ENCODE measurements around the gene ACACB.

ACACB gene

GRCh38 chr12:109221277-109221931 is 105.0 kb downstream of the ACACB start:
- DNase-seq: no peak

- DNase-seq: no peak
Observed at GRCh38 chr12:109222062-109222461, 105.7 kb downstream of the ACACB start.

DNA sequence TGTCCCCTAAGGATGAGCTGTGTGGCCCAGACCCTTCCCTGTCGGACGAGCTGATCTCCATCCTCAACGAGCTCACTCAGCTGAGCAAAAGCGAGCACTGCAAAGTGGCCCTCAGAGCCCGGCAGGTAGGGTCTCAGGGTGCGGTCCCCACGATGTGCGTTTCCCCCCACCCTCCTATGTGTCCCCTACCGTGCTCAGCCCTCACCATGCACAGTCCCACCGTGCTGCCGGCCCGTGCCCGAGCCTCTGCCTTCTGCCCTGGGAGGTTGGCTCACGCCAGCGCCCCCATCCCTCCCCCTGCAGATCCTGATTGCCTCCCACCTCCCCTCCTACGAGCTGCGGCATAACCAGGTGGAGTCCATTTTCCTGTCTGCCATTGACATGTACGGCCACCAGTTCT is 106.1 kb downstream of the ACACB start:
- DNase-seq: no peak

DNA sequence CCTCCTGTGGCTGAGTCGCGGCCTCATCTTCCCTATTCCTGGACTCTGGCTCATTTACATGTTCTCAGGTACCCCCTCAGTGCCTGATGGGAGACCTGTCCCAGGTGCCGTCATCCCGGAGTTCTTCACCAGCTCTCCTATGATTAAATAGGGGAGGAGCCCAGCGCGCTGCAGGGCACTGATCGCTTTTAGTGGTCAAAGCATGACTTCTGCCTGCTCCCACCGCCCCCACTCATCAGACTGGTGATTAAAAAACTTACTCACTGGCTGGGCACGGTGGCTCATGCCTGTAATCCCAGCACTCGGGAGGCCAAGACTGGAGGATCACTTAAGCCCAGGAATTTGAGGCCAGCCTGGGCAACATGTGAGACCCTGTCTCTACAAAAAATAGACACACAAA is 106.8 kb downstream of the ACACB start:
- DNase-seq: no peak

DNA sequence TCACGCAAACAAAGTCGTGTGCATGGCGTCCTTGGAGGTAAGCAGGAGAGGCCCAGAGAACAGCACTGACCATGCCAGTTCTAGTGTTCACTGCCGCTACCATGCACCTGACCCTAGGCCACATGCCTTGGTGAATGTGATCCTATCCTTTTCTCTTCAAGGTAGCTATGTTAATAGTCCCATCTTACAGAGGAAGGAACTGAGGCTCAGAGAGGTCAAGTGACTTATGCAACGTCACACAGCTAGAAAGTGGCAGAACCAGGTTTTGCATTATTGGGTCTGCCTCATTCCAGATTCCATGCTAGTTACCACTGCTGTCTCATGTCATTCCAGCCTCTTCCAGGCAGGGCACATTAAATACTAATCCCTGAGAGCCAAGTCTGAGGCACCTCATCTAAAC is 107.5 kb downstream of the ACACB start:
- DNase-seq: no peak

- no peak for DNase-seq
Observed at GRCh38 chr12:109228664-109229063, 112.3 kb downstream of the ACACB start.

- no peak for DNase-seq
Observed at GRCh38 chr12:109230193-109230592, 113.8 kb downstream of the ACACB start.

DNA sequence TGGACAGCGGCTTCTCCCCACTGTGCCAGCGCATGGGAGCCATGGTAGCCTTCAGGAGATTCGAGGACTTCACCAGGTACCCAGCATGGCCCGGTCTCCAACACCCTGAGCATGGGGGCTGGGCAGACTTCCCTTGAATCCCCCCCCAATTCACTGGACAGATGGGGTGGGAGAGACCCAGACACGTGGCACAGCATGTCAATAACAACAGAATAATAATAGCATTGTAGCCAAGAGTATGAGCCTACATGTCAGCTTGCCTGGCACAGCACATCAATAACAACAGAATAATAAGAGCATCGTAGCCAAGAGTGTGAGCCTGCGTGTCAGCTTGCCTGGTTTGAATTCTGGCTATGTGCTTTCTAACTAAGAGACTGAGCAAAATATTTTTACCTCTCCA is 116.3 kb downstream of the ACACB start:
- DNase-seq: no peak

GRCh38 chr12:109234012-109234411 is 117.6 kb downstream of the ACACB start:
- no peak for DNase-seq

DNA sequence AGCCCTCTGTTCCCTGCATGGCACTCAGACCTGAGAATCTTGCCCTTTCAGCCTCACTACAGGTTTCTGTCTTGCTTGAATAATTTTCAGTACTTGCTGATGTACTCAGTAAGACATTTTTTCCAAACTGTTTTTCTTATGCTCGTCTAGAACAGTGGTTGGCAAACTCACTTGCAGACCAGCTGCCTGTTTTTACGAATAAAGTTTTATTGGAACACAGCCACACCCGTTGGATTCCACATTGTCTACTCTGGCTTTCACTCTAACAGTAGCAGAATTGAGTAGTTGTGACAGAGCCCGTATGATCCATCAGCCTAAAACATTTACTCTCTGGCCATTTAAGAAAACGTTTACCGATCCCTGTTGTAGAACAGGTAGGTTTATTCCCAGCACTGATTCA is 119.9 kb downstream of the ACACB start:
- DNase-seq: no peak

DNA sequence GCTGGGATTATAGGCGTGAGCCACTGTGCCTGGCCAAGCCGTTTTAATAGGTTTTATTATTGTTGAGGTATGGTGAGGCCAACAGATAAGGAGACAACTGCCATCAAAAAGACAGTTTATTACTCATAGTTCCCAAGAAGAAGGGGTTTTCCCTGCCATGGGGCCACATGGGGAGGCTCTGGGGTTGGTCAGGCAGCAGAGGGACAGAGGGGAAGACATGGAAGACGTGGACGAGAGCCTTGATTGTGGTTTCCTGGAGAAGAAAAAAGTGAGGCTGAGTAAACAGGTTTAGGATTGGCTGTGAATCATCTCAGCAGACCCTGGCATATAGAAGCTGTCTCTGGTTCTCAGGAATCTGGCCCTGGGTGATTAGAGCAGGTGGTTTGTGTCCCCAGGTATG is 122.8 kb downstream of the ACACB start:
- no peak for DNase-seq

DNA sequence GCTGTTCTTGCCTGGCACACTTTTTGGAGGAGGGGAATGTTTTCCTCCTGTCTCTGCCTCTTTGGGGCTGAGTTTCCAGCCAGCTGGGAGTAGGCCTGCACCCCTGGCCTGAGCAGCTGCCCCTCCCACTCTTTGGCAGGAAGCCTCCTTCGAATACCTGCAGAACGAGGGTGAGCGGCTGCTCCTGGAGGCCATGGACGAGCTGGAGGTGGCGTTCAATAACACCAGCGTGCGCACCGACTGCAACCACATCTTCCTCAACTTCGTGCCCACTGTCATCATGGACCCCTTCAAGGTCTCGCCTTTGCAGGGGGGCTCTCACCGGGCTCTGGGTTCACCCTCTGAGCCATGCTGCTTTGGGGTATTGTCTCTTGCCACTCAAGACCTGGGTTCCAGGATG is 123.3 kb downstream of the ACACB start:
- DNase-seq: no peak

GRCh38 chr12:109240365-109240764 is 124.0 kb downstream of the ACACB start:
- DNase-seq: no peak

- DNase-seq: no peak
Observed at GRCh38 chr12:109241936-109242335, 125.5 kb downstream of the ACACB start.

DNA sequence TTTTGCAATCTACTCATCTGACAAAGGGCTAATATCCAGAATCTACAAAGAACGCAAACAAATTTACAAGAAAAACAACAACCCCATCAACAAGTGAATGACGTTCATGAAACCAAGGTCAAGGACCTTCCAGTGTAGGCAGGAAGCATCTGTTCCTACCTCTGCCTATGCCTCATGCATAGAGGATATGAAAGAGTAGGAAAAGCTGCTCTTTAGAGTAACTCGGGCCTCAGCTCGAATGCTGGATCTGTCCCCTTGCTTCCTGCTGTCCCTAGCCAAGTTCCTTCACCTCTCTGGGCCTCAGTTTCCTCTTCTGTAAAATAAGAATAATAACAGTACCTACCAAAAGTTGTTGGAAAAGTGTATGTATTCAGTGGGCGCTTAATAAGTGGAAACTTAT is 127.7 kb downstream of the ACACB start:
- DNase-seq: no peak

- DNase-seq: no peak
Observed at GRCh38 chr12:109246221-109246620, 129.8 kb downstream of the ACACB start.

DNA sequence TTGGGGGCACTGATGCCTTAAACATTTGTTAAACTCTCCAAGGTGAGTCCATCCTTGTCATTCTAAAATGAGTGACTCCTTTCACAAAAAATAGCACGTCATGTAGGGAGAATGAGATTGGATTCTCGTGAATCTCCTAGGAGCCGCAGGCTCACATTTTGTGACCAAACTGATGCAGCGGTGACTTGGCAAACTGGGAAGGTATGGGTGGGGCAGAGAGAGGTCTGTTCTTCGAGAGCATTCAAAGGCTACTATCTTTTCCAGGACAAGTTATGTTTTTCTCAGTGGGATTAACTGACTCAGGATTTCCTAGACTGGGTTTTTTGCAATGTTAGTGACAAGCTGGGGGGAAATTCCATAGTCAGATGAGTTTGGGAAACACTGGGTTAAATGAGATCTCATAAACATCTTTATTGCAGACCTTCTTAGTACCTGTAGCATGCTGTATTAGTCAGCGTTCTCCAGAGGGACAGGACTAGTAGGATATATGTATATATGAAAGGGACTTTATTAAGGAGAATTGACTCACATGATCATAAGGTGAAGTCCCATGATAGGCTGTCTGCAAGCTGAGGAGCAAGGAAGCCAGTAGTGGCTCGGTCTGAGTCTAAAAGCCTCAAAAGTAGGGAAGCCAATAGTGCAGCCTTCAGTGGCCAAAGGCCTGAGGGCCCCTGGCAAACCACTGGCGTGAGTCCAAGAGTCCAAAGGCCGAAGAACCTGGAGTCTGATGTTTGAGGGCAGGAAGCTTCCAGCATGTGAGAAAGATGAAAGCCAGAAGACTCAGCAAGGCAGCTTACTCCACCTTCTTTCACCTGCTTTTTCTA is 131.7 kb downstream of the ACACB start:
- no peak for DNase-seq

- no peak for DNase-seq
Observed at GRCh38 chr12:109250523-109250922, 134.1 kb downstream of the ACACB start.

DNA sequence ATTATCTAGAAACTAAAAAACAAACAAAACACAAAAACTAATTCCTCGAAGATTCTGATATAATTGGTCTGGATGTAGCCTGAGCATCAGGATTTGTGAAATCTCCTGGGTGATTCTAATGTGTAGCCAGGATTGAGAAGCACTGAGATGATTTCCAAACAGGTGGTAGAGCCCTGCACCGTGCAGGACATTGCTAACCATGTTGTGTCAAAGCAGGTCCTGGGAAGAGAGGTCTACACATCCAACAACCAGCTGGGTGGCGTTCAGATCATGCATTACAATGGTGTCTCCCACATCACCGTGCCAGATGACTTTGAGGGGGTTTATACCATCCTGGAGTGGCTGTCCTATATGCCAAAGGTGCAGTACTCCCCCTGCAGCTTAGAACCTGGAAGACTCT is 136.4 kb downstream of the ACACB start:
- DNase-seq: no peak

GRCh38 chr12:109253913-109254544 is 137.6 kb downstream of the ACACB start:
- no peak for DNase-seq

- DNase-seq: no peak
Observed at GRCh38 chr12:109255377-109255776, 139.0 kb downstream of the ACACB start.

DNA sequence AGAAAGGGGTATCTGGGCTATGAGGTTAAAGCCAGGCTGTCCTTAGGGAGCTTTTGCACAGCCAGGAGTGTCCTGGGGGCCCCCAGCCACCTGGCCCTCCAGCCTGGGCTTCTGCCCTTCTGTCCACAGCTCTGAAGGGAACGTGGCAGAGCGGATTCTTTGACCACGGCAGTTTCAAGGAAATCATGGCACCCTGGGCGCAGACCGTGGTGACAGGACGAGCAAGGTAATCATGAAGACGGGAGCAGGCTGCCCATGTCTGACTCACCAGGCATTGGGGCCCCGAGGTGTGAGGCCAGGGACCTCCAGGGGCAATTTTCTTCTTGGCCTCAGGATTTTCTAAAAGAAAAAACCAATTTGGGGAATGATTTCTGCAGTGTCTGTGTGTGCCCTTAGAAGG is 139.6 kb downstream of the ACACB start:
- no peak for DNase-seq

DNA sequence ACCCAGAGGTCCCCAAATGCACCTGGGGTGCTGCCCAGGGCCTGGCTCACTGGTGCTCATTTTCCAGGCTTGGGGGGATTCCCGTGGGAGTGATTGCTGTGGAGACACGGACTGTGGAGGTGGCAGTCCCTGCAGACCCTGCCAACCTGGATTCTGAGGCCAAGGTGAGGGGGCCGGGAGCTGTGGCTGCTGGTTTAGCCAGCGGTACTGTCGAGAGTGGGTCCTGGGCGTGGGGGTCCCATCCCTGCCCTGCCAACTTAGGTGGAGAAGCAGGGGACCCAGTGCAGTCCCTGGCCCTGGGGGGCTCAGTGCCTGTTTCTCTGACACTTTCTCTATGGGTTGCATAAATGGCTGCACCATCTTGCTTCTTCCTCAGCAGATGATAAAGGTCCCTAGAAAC is 141.8 kb downstream of the ACACB start:
- no peak for DNase-seq

Data from NCI-H2081 (cell line).